Frontal cortex (tissue), 4 donors: ENCODE measurements around the gene ANKLE1. TPM values are rescaled to one million over a fixed set of nuclear protein-coding genes. Genes with fewer than 3 reads are reported as not detected.

ENCODE experiments used
- DNase-seq, 2 donors: peaks; one replicate each; pipeline ENCODE4 v3.0.0; 2012; ENCODE audit warnings: low spot score in 2 of 2
- FAIRE-seq: peaks from 2 replicates; lab custom pipeline; 2012; peaks lifted over from hg19 to GRCh38; lab: Jason Lieb, UNC
- total RNA-seq: library from RNA; depleted of rRNA; stranded (reverse); fragments of >200 nt; gene quantifications from one replicate; pipeline ENCODE4 v1.2.3, GENCODE V29; 2014
- donor health status: control.
- donor health status: control.
- donor health status: control.

The ANKLE1 gene
- total RNA-seq, 1 donor from 2014 or later = 0.82 TPM

DNA sequence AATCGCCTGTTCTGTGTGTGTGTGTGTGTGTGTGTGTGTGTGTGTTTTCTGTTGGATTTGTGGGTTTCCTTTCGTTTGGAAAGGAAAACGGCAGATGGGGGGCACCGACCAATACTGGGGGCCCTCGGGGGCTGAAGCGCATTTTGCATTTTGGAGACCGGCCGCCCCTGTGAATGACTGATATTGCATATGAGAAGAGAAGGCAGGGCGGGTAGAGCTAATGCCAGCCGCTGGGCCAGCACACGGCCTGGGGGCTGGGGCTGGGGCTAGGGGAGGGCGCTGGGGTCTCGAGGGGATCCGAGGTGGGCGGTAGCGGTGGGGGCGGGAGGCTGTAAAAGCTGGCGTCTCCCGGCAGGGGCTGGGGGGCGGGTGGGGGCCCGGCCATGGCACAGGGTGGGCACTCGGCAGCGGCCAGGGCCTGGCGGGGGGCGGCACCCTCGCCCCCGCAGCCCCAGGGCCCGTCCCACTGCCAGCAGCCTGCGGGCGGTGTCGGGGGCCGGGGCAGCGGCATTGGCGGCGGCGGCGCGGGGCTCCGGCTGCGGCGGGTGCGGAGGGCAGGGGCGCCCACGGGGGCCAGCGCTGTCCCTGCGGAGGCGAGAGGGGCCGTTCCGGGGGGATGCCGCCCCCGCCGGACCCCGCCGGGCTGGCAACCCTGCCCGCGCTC lies 41.7 kb downstream of the ANKLE1 start:
- FAIRE-seq = no peak
- no peak for DNase-seq

DNA sequence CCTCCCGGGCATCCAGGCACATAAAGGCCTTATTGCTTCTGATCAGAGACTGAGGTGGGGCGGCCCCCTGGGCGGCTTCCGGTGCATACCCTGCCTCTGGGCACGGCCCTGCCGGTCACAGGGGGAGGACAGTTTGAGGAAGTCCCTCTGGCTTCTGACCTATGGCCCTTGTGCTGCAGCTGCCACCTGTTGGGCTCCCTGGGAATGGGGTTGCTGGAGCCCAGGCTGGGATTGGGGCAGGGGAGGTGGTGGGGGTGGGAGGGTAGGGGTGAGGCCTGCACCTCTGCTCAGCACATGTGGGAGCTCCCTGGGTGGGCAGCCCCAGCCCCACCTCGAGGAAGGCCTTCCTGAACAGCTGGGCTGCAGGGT lies 42.2 kb downstream of the ANKLE1 start:
- FAIRE-seq = no peak

GRCh38 chr19:17324357-17325114 lies 42.8 kb downstream of the ANKLE1 start:
- no peak for FAIRE-seq
- no peak for DNase-seq

More for the DNA sequence above, 42.2 kb downstream of the ANKLE1 start:
- DNase-seq = peak in 1 of 2 donors; percentile 46

DNA sequence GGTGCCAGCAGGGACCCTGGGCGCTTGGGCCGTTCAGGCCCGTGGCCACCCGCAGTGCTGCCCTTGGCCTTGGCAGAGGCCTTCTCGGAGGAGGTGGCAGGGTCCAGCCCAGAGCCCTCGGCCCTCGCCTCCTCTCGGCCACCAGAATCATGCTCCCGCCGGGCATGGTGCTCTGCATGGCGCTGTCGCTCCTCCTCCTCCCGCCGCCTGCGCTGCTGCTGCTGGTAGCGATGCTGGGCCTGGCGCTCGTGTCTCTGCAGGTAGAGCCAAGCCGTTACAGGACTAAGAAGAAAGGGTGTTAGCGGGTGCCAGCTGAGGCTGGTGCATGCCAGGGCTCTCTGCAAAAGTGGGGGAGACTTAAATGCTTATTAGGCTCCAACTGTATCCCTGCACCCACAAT lies 43.4 kb downstream of the ANKLE1 start:
- no peak for FAIRE-seq
- DNase-seq = no peak

- DNase-seq (peak; percentile 72 to 74), FAIRE-seq (no peak)
These were observed 44.3 kb downstream of the ANKLE1 start for GRCh38 chr19:17325881-17326594.

GRCh38 chr19:17326595-17326966 lies 44.9 kb downstream of the ANKLE1 start:
- no peak for FAIRE-seq
- DNase-seq = peak in 1 of 2 donors; percentile 47

DNA sequence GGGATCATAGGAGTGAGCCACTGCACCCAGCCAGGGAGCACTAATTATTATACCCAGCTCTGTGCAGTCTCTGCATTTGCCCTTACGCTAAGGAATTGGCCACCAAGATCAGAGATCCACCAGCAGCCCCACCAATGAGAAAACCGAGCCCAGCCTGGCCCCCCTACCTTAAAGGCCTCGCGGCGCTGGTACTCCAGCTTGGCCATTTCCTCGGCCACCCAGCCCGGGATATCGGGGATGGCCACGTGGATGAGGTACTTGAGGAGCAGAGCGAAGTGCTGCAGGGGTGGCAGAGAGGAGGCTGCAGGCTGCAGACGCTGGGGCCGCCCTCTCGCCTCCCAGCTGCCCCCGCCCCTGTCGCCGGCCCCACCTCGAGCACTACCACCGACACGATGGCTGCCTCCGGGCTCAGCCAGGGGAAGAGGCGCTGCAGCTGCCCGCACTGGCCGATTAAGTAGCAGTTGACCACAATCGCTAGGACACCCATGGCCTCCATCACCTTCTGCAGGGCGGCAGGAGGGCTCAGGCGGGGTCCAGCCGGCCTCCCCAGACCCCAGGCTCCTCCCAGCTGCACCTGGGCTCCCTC lies 45.5 kb downstream of the ANKLE1 start:
- FAIRE-seq = no peak
- no peak for DNase-seq

GRCh38 chr19:17327654-17328516 lies 46.2 kb downstream of the ANKLE1 start:
- DNase-seq (peak; percentile 54 to 63), FAIRE-seq (no peak)

- FAIRE-seq (no peak), DNase-seq (peak in 1 of 2 donors; percentile 43)
These were observed 47.0 kb downstream of the ANKLE1 start for GRCh38 chr19:17328517-17329365.

DNA sequence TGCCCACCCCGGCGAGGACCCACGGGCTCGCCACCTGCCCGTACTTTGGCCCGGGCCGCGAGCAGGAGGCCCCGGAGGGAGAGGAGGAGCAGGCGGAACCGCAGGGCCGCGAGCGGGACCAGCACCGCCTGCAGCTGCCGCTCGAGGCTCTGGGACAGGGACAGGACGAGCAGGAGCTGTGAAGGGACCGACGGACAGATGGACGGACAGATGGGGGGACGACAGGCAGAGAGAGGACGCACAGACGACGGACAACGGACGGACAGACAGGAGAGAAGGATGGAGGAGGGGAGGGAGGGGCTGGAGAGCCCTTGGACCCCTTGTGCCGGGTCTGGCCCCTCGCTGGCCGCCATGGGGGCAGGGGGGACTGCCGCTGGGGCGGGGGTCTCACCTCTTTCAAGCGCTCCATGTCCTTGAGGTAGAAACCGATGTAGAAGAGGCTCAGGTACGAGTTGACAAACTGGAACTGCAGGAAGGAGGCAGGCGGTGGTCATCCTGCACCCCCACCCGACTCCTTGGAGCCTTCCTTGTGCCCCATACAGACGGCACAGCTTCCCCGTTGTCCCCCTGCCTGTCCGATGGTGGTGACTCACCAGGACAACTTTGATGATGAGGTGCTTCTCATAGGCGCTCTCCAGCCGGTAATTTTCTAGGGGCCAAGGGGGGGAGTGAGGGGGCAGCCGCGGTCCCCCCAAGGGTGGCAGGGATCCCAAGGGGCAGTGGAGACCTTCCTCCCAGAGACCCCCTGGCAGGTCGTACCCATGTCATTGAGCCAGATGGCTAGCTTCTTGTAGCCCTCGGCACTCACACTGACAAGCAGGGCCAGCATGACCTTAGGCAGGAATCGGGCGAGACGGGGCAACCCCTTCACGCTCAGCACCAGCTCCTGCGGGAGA lies 47.9 kb downstream of the ANKLE1 start:
- DNase-seq (peak in 1 of 2 donors; percentile 37), FAIRE-seq (no peak)

DNA sequence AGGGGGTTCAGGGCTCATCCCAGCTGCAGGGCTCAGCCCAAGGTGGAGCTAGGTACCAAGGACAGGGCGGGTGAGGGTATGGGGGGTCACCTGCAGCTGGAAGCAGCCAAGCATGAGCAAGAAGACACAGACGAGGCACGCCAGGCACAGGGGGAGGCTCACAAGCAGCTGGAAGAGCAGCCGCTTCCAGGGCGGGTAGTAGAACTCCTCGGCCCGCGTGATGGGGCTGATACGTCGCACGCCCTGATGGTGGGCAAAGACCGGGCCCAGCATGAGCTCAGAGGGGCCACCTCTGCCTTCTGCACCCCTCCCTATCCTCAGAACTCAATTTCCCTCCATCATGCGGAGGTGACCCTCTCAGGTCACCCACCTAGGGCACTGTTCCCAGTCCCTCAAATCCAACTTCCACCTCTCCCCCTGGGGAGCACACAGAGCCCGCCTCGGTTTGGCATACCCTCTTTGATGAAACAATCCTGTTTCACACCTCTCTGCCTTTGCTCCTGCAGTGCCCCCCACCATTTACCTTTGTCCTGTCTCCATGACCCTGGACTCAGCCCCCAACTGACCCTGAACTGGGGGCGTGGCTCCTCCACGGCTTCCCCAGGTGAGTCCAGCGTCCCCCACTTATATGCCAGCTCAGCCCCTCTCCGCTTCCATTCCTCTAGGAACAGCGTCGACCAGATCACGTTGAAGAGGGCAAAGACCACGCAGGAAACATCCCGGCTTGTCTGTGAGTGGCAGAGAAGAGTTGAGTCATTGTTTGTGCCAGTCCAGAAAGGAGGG lies 48.8 kb downstream of the ANKLE1 start:
- no peak for DNase-seq

GRCh38 chr19:17331045-17331558 lies 49.4 kb downstream of the ANKLE1 start:
- FAIRE-seq (no peak), DNase-seq (no peak)

More for the DNA sequence above, 48.8 kb downstream of the ANKLE1 start:
- FAIRE-seq = no peak

- no peak for DNase-seq
- no peak for FAIRE-seq
These were observed 50.6 kb downstream of the ANKLE1 start for GRCh38 chr19:17332360-17332676.

DNA sequence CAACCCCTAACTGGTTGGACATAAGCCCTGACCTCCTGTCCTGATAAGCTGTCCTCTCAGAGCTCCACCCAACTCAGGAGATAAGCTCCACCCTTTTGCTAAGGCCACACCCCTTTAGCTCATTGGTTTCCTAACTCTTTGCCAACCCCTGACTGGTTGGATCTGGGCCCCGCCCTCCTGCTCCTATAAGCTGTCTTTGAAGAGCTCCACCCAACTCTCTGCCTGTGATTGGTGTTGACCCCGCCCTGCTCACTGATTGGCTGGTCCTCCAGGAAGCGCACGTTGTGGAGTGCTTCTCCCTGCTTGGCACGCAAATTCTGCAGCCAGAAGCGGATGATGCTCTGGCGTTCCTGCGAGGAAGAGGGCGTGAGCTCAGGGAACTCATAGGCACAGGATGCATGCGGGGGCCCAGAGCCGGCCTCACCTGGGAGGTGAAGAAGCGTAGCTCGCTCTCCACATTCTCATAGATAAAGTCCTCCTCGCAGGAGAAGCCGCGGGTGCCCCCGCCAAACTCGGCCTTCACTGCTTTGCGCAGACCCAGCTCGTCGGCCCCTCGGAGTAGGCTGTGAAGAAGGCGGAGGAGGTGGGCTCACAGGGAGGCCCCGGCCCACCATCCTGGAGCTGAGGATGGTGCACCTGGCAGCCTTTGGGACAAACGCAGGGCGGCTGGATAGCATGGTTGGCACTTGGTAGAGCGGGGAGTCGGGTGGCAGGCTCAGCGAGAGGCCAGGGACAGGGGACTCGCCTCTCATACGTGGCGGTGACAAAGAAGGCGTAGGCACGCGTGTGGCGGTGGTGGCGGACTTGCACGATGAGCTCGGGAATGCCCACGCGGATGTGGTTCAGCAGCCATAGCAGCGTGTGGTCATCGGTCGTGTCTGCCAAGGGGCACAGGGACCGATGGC lies 51.2 kb downstream of the ANKLE1 start:
- peak in 1 of 2 donors; percentile 25 for DNase-seq
- FAIRE-seq = no peak

DNA sequence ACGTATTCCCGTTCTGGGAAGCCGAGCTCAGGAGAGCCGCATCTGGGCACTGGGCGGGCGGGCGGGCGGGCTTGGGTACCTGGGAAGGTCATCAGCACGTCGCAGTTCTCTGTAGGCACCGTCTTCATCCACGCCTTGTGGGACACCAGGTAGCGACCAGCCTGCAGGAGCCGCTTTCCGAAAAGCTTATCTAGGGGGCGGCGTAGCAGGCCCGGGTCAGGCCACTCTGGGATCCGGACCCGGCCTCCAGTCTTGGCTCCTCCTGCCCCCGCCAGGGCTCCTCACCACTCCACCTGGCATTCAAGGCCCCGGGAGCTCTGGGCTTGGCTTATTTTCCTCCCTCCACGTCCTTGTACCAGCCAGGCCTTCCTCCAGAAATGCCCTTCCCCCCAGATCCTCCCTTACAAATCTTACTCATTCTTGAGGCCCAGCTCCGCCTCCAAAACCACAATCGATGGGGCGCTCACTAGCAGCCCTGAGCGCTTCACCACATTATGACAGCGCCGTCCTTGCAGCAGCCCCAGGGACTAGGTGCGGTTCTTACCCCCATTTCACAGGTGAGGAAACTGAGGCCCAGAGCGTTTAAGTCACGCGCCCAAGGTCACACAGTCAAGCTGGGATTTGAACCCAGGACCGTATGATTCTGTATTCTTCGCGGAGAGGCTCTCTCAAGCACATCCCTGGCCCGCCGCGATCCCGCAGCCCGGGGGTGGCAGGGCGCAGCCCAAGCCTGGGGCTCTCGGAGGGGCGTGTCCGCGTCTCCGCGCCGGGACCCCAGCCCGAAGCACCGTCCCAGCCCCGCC lies 52.1 kb downstream of the ANKLE1 start:
- no peak for FAIRE-seq

More for the DNA sequence above, 52.1 kb downstream of the ANKLE1 start:
- DNase-seq = peak; percentile 52 to 60
